Measurements from ENCODE around the gene MT1A.
"Not testable (repeated sequence)": the region's sequence is repeated elsewhere in the genome, so short reads cannot be mapped to it uniquely, and the experiment has no call there.

MT1A gene

DNA sequence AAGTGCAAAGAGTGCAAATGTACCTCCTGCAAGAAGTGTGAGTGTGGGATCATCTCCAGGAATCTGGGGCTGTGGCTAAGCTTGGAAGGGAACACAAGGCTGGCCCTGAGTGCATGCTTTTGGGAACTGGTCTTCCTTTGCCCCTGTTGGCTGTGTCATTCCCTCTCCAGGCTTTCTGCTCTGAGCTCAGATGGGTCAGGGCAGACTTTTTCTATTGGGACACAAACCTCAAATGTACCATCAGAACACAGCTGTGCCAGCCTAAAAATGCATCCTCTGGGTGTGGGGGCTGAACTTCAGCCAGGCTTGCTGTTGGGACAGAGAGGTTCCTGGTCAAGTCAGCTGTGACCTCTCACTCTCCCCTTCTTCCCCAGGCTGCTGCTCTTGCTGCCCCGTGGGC is 14.1 kb downstream of the MT1A start:
- DNase-seq, result no peak

DNA sequence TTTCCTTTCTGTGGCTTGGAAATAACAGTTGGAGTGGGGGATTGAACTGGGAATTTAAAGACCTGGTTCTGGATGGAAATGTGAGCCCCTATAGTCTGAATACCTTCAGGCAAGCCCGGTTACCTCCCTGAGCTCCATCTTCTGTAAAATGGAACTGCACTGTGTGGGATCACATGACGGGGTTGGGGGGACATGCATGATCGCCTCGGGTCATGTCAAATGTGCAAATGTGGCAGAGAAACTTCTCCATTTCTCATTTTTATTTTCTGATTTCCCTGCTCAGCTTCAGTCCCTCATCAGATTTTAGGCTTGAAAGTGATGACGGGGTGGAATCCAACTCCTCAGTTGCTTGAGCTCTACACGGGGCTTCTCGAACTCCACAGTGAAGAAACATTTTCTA is 14.8 kb downstream of the MT1A start:
- no peak for DNase-seq

DNA sequence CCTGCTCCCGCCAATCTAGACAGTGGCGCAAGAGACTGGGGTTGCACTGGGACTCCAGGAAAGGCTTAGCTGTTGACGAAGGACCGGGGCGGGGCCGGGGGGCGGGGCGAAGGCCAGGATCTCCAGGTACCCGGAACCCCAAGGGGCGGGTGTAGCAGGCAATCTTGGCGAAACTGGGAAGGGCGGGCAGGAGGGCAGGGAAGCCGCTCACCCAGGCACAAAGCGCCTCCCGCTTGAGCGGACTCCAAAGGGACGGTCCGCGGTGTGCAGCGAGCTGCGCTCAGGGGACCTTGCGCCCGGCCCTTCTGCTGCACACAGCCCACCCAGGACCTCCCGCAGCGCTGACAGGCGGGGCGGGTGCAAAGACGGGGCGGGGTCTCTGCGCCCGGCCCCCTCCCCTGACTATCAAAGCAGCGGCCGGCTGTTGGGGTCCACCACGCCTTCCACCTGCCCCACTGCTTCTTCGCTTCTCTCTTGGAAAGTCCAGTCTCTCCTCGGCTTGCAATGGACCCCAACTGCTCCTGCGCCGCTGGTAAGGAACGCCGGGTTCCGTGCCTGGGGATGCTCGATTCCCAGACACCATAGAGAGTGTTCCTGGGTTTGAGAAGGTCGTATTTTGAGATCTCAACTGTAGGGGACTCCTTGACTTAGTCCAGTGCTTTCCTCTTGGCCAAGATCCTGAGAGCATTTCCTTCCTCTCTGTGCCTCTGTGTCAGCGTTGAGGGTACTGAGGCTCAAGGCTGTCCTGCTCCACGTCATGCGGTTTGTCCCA is 19.3 kb downstream of the MT1A start, which contains the start of gene MT1F:
Gene MT1F, plus strand, starts transcription at position 405 of the 772 bp plus-strand sequence. Its CDS starts 100 bp downstream, at position 505.
- DNase-seq, result peak in 32 of 51 donors; percentile 7 to 73 (median 48)

DNA sequence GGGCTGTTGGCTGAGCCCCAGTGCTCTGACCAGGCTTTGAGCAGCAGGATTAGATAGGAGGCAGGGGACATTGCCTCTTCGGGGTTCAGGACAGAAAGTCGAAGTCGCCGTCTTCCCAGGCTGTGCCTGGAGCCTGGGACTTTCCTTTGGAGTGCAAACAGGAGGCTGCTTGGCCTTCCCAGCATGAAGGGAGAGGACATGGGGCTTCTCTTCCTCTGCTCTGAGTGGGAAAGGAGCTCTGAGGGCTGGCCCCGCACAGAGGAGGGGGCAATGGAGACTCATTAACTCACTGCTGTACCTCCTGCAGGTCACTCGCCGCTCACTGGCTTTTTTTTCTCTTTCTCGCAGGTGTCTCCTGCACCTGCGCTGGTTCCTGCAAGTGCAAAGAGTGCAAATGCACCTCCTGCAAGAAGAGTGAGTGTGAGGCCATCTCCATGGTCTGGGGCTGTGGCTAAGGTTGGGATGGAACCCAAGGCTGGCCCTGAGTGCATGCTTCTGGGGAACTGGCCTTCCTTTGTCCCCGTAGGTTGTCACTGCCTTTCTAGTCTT is 19.9 kb downstream of the MT1A start:
- DNase-seq, result peak in 6 of 51 donors; percentile 14 to 39 (median 24)

DNA sequence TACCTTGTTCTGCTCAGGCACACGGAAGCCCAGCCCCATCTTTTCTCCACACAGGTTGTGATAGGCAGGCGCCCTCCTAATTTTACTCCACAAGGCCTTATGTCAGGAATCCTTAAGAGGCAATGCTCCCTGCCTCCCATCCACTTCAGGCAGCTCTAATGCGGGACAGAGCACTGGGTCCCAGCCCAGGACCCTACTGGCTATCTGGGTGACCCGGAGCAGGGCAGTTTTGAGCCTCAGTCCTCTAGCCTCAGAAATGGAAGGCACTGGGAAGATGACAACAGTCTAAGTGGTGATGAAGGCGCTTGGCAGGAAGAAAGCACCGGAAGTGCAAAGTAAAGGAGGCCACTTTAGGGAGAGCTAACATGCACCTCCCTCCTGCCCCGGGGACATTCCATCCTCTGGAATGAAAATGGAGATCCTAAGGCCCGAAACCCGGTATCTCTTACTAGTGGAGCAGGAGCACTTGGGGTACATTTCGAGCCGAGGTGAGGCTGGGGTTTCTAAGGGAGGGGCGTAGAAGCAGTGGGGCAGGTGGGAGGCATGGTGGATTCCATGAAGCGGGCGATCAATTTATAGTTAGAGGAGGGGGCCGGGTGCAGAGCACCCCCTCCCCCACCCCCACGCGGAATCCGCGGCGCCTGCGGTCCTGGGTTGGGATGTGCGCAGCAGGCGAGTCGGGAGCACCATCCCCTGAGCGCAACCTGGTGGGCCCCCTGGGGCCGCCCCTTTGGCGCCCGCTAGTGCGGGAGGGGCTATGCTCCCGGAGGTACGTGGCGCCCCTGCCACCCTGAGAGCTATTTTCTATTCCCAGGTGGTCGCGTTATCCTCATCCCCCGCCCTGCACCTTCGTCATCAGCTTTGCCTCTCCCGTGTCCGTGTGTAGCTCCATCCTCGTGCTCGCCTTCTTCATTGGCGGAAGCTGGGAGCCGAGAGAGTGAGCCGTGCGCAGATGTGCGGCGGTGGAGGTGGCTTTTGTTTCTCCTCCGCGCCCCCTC is 24.2 kb downstream of the MT1A start:
- peak in 2 of 51 donors; percentile 8 to 36 for DNase-seq

DNA sequence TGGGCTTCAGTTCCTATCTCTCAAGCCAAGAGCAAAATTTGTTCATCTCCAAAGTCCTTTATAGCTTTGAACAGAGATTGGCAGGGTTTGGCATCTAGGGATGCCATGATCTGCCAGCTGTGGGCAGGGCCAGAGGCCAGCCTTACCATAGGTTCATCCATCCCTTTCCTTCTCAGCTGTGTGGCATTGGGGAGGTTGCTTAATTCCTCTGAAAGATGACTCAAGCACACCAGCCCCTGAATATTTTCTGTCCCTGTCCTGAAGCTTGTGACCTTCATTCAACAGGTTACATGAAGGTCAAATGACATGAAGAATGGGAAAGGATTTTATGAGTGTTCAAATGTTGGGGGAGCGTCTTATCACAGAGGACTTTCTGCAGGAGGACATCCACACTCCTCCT is 26.0 kb downstream of the MT1A start:
- DNase-seq, result no peak

DNA sequence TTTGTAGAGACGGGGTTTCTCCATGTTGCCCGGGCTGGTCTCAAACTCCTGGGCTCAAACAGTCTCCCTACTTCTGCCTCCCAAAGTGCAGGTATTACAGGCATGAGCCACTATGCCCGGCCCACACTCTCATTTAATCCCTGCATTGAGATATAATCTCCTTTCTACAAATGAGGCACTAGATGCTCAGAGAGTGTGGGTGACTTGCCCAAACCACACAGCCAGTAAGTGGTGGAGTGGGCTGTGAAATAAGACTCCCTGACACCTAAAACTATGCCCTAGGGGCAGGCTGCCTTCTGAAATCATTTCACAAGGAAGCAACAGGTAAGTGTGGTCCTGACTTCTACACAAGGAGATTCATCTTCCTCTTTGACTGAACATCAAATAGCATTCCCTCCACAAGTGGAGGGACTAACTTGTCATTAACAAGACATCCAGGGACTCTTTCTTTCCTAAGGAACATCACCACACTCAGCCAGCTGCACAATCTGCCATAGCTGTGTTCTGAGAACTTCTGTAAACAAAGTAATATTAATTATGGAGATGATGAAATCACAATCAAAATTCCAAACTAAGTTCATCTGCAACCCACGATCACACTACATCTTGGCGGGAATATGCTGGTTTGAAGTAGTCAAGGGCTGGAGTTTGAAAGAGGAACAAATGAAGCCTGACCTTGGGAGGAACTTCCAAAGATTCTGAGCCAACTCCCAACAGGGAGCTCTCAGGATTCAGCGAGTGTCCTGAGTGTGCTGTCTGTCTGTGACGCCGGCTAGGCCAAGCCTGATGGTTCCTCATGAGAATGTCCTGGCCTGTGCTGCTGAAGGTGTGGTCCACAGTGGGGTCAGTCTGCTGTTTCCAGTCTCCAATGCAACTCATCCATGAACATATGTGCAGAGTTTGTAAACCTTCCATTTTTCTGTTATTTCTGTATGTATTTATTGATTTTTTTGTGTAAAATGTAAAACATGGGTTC is 27.1 kb downstream of the MT1A start:
- DNase-seq, result not testable (repeated sequence)

DNA sequence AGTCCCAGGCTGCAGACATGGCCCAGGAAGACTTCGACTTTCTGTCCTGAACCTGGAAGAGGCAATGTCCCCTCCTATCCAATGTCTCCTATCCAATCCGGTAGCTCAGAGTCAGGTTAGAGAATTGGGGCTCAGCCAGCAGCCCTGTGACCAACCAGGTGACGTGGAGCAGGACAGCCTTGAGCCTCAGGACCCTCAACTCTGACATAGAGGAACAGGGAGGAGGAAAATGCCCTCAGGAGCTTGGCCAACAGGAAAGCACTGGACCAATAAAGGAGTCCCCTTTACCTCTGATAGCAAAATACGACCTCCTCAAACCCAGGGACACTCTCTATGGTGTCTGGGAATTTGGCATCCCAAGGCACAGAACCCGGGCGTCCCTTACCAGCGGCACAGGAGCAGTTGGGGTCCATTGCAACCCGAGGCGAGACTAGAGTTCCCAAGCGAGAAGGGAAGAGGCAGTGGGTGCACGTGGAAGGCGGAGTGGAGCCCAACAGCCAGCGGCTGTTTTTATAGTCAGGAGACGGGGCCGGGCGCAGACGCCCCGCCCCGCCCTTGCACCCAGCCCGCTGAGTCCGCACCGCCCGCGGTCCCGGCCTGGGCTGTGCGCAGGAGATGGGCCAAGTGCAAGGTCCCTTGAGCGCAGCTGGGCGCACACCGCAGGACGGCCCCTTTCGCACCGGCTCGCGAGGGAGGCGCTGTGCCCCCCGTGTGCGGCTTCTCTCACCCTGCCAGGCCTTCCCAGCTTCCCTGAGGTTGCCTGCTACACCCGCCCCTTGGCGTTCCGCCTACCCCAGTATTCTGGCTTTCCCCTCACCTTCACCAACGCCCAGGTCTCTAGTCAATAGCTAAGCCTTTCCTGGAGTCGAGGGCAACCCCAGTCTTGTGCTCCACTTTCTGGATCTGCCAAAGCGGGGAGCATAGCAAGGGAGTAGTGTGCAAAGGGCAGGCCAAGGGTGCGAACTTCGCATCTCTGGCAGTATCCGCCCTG is 29.4 kb downstream of the MT1A start, which contains the start of gene MT1G:
Gene MT1G, minus strand, starts transcription at position 485 of the 991 bp plus-strand sequence. Its CDS starts 72 bp downstream, at position 413.
- peak in 18 of 51 donors; percentile 11 to 59 (median 24) for DNase-seq

DNA sequence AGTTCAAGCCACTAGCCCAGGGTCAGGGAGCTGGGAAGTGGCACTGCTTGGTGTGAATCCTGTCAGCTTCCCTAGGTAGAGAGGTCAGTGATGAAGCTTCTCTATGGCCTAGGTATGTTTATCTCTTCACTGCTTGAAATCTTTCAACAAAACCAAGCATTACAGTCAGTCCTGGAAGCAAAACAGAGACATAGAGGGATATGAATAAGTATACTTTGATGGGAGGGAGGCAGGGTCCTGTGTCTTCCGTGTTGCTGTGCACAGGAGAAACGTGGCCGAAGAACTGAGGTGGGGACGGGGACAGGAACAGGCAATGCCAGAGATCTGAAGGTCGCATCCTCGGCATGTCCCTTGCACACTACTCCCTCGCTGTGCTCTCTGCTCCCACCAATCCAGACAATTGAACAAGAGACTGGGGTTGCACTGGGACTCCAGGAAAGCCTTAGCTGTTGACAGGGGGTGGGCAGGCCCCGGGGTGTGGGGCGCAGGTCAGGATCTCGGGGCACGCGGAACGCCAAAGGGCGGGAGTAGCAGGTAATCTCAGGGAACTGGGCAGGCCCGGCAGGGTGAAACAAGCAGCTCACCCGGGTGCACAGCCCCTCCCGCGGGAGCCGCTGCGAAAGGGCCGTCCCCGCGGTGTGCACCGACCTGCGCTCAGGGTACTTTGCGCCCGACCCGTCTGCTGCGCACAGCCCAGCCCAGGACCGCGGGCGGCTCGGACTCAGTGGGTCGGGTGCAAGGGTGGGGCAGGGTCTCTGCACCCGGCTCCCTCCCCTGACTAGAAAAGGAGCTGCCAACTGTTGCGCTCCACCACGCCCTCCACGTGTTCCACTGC is 30.8 kb downstream of the MT1A start, which contains the start of gene MT1H:
Gene MT1H, plus strand, starts transcription at position 810 of the 835 bp plus-strand sequence. CDS start 71 bp downstream, outside the sequence.
- DNase-seq, result no peak

DNA sequence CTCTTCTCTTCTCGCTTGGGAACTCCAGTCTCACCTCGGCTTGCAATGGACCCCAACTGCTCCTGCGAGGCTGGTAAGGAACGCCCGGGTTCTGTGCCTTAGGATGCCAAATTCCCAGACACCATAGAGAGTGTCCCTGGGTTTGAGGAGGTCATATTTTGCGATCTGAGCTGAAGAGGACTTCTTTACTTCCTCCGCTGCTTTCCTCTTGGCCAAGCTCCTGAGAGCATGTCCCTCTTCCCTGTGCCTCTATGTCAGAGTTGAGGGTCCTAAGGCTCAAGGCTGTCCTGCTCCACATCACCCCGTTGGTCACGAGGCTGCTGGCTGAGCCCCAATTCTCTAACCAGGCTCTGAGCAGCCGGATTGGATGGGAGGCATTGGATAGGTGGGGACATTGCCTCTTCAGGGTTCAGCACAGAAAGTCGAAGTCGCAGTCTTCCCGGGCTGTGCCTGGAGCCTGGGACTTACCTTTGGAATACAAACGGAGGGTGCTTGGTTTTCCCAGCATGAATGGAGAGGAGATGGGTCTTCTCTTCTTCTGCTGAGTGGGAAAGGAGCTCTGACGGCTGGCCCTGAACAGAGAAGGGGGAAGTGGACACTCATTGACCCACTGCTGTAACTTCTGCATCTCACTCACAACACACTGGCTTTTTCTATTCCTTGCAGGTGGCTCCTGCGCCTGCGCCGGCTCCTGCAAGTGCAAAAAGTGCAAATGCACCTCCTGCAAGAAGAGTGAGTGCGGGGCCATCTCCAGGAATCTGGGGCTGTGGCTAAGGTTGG is 31.6 kb downstream of the MT1A start:
- no peak for DNase-seq

DNA sequence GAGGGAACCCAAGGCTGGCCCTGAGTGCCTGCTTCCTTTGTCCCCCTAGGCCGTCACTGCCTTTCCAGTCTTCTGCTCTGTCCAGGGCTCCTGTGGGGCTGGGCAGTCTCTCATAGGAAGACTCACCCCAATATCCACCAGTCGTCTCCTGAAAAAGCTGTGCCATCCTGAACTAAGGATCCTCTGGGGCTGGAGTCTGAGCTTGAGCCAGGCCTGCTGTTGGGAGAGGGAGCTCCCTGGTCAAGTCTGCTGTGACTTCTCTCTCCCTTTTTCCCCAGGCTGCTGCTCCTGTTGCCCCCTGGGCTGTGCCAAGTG is 32.1 kb downstream of the MT1A start:
- no peak for DNase-seq

DNA sequence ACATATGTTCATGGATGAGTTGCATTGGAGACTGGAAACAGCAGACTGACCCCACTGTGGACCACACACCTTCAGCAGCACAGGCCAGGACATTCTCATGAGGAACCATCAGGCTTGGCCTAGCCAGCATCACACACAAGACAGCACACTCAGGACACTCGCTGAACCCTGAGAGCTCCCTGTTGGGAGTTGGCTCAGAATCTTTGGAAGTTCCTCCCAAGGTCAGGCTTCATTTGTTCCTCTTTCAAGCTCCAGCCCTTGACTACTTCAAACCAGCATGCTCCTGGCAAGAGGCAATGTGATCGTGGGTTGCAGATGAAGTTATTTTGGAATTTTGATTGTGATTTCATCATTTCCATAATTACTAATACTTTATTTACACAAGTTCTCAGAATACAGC is 33.2 kb downstream of the MT1A start:
- DNase-seq, result not testable (repeated sequence)

DNA sequence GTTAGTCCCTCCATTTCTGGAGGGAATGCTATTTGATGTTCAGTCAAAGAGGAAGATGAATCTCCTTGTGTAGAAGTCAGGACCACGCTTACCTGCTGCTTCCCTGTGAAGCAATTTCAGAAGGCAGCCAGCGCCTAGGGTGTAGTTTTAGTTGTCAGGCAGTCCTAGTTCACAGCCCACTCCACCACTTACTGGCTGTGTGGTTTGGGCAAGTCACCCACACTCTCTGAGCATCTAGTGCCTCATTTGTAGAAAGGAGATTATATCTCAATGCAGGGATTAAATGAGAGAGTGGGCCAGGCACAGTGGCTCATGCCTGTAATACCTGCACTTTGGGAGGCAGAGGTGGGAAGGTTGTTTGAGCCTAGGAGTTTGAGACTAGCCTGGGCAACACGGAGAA is 33.7 kb downstream of the MT1A start:
- not testable (repeated sequence) for DNase-seq

DNA sequence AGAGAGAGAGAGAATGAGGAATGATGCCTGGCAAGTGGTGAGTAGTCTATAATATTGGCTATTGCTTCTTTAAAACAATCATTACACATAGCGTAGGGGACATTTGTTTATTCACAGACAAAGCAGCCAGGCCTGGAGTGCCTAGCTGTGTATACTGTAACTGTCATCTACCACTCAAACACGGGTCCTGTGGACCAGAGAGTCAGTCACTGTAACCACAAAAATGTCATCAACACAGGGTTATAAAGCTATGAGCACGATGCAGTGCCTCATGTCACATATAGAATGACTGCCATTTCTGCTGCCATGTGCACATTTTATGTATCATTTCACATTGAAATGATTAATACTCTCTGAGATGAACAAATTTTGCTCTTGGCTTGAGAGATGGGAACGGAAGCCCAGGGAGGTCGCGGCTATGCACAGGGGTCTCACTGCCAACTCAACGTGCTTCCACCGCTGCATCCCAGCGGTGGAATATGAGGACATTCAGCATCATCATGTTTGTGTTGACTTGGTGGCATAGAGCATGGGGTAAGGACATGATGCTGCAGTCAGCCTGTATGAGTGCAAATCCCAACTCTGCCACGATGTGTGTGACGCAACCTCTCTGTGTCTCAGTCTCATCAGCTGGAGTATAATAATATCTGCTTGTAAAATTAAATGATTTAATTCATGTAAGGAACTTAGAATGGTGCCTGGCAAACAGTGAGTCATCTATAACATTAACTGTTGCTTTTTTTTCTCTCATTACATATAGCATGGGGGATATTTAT is 34.5 kb downstream of the MT1A start:
- no peak for DNase-seq

DNA sequence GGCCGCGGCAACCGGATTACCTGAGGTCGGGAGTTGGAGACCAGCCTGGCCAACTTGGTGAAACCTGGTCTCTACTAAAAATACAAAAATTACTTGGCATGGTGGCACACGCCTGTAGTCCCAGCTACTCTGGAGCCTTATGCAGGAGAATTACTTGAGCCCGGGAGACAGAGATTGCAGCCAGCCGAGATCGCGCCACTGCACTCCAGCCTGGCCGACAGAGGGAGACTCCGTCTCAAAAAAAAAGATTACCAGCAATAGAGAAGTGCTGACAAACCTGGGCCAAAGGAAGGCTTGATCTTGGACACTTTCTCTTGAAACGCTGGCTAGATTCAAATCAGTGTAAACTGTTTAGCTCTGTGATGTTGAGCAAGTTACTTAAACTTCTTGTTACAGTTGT is 35.5 kb downstream of the MT1A start:
- peak in 3 of 51 donors; percentile 6 to 22 (median 14) for DNase-seq

DNA sequence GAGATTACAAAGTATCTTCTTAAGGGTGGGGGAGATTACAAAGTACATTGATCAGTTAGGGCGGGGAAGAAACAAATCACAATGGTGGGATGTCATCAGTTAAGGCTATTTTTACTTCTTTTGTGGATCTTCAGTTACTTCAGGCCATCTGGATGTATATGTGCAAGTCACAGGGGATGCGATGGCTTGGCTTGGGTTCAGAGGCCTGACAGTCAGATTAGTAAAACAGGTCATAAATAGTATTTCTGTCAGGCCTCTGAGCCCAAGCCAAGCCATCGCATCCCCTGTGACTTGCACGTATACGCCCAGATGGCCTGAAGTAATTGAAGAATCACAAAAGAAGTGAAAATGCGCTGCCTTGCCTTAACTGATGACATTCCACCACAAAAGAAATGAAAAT is 36.1 kb downstream of the MT1A start:
- not testable (repeated sequence) for DNase-seq

All from hypothalamus (tissue), 51 donors.